ENCODE data around the gene FETUB. TPM values are rescaled to one million over a fixed set of nuclear protein-coding genes. Genes with fewer than 3 reads are reported as not detected.

FETUB gene
- polyA plus RNA-seq, 1 donor (not counting 4 experiments of a cell fraction or from before 2014, with no cell fraction given): 0.25 TPM

DNA sequence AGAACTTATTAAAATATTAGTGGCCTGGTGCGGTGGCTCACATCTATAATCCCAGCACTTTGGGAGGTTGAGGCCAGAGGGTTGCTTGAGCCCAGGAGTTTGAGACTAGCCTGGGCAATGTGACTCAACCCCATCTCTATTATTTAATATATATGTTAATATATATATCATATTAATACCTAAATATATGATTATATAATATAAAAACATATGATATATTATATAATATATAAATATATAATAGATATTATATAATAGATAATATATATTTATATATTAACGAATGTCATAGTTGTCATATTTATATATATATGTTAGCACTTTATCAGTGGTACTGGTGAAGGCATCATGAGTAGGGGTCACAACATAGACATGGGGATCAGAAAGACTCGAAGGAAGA, 30.9 kb downstream of the FETUB start:
- dilution Hi-C loops (cut with MboI; ENCODE audit: extremely low pct_ligation_motif_present, low sequenced_read_pairs): no loop called here
- Histone ChIP-seq H3K79me2 (ENCODE audit: control insufficient read depth, insufficient read depth, low read length) (no peaks in the 10 kb centered on the region), H3K36me3 (ENCODE audit: control insufficient read depth in 2 of 2, extremely low read depth in 1 of 2, insufficient read depth in 2 of 2, low read length in 2 of 2) (no peaks in the 10 kb centered on the region), H3K9ac (ENCODE audit: control insufficient read depth, extremely low read depth, insufficient read depth, low read length) (no peak overlapping the region), H3K27me3 (ENCODE audit: control insufficient read depth, extremely low read depth, insufficient read depth, low read length) (no peaks in the 10 kb centered on the region), H3K9me3 (ENCODE audit: control insufficient read depth, low read depth, low read length) (no peaks in the 10 kb centered on the region), H3K27ac (ENCODE audit: control insufficient read depth, insufficient read depth, low read length) (no peak overlapping the region), H4K20me1 (ENCODE audit: control insufficient read depth, extremely low read depth, insufficient read depth, low read length) (no peaks in the 10 kb centered on the region), H2AFZ (ENCODE audit: control insufficient read depth, low read length) (no peak overlapping the region), H3K4me2 (ENCODE audit: control insufficient read depth, extremely low read depth, insufficient read depth, low read depth, low read length) (no peak overlapping the region), H3K4me1 (ENCODE audit: control insufficient read depth, extremely low read depth, insufficient read depth, low read length) (peaks cover 21% of the 10 kb centered on the region), H3K4me3 (ENCODE audit: control insufficient read depth in 2 of 3, extremely low read depth in 1 of 3, insufficient read depth in 2 of 3, low read depth in 1 of 3, low read length in 3 of 3) (no peak overlapping the region), H3K9me1 (ENCODE audit: control insufficient read depth, extremely low read depth, insufficient read depth, low read length) (no peaks in the 10 kb centered on the region)
- FAIRE-seq: no peak
- no peak for TF ChIP-seq CTCF (optimal IDR thresholded peaks at IDR 0.05 in 1 of 3, IDR thresholded peaks at IDR 0.05 in 1 of 3, conservative IDR thresholded peaks at IDR 0.05 in 1 of 3; ENCODE audit: extremely low read depth in 1 of 3, insufficient read depth in 2 of 3, low read length in 3 of 3)
- no peak for TF ChIP-seq EZH2 (IDR thresholded peaks at IDR 0.05; ENCODE audit: low read length)
- no peak for DNase-seq (ENCODE audit: low read depth, low spot score)

DNA sequence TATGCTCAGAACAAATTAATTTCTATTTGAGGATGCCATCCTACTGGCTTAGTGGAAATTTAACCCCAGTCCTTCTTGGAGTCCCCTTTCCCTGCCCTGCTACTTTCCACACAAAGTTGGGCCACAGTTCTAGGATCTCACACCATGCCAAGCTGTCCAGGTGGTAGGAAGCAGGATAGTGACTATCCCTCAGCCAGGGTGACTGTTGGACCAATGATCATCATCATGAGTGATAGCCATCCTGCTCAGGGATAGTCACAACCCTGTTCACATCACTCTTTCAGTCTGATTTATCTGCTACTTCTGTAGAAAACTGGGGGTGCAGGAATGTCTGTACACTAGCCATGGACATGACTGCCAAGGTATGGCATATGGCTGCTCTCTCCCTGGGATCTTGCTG, 38.4 kb downstream of the FETUB start:
- Histone ChIP-seq H3K27me3 (ENCODE audit: control insufficient read depth, extremely low read depth, insufficient read depth, low read length) (no peaks in the 10 kb centered on the region), H3K36me3 (ENCODE audit: control insufficient read depth in 2 of 2, extremely low read depth in 1 of 2, insufficient read depth in 2 of 2, low read length in 2 of 2) (no peaks in the 10 kb centered on the region), H4K20me1 (ENCODE audit: control insufficient read depth, extremely low read depth, insufficient read depth, low read length) (no peaks in the 10 kb centered on the region), H3K9me3 (ENCODE audit: control insufficient read depth, low read depth, low read length) (no peaks in the 10 kb centered on the region), H3K79me2 (ENCODE audit: control insufficient read depth, insufficient read depth, low read length) (no peaks in the 10 kb centered on the region), H2AFZ (ENCODE audit: control insufficient read depth, low read length) (no peak overlapping the region), H3K9me1 (ENCODE audit: control insufficient read depth, extremely low read depth, insufficient read depth, low read length) (no peaks in the 10 kb centered on the region), H3K27ac (ENCODE audit: control insufficient read depth, insufficient read depth, low read length) (no peak overlapping the region), H3K4me1 (ENCODE audit: control insufficient read depth, extremely low read depth, insufficient read depth, low read length) (peaks cover 9% of the 10 kb centered on the region), H3K9ac (ENCODE audit: control insufficient read depth, extremely low read depth, insufficient read depth, low read length) (no peak overlapping the region), H3K4me2 (ENCODE audit: control insufficient read depth, extremely low read depth, insufficient read depth, low read depth, low read length) (no peak overlapping the region), H3K4me3 (ENCODE audit: control insufficient read depth in 2 of 3, extremely low read depth in 1 of 3, insufficient read depth in 2 of 3, low read depth in 1 of 3, low read length in 3 of 3) (no peak overlapping the region)
- dilution Hi-C loops (cut with MboI; ENCODE audit: extremely low pct_ligation_motif_present, low sequenced_read_pairs): no loop called here
- TF ChIP-seq CTCF (optimal IDR thresholded peaks at IDR 0.05 in 1 of 3, IDR thresholded peaks at IDR 0.05 in 1 of 3, conservative IDR thresholded peaks at IDR 0.05 in 1 of 3; ENCODE audit: extremely low read depth in 1 of 3, insufficient read depth in 2 of 3, low read length in 3 of 3): no peak
- no peak for TF ChIP-seq EZH2 (IDR thresholded peaks at IDR 0.05; ENCODE audit: low read length)
- no peak for DNase-seq (ENCODE audit: low read depth, low spot score)
- no peak for FAIRE-seq

Measured in keratinocyte (primary cell).